ENCODE measurements around the gene COL26A1.
"Not testable (repeated sequence)": the region's sequence is repeated elsewhere in the genome, so short reads cannot be mapped to it uniquely, and the experiment has no call there.

Gene COL26A1

GRCh38 chr7:101560021-101560420 lies 197.3 kb downstream of the COL26A1 start:
- not testable (repeated sequence) for H3K27ac ChIP-seq (ENCODE audit: low read depth, low read length); H3K4me3 ChIP-seq (ENCODE audit: low read depth in 1 of 5, low read length in 5 of 5); H3K9ac ChIP-seq (ENCODE audit: low read length in 5 of 5); H3K9me3 ChIP-seq (ENCODE audit: control insufficient read depth in 5 of 5, low read length in 5 of 5); H3K36me3 ChIP-seq (ENCODE audit: control insufficient read depth in 5 of 5, insufficient read depth in 5 of 5, low read length in 5 of 5)
- Histone ChIP-seq H3K4me1 (ENCODE audit: control insufficient read depth in 5 of 5, insufficient read depth in 5 of 5, low read length in 5 of 5) (peaks cover 0 to 21% (median 0%) of the 10 kb centered on the region in 5 donors), H3K27me3 (ENCODE audit: control insufficient read depth in 5 of 5, insufficient read depth in 4 of 5, low read length in 5 of 5) (peaks cover 7 to 21% (median 17%) of the 10 kb centered on the region in 5 donors)

DNA sequence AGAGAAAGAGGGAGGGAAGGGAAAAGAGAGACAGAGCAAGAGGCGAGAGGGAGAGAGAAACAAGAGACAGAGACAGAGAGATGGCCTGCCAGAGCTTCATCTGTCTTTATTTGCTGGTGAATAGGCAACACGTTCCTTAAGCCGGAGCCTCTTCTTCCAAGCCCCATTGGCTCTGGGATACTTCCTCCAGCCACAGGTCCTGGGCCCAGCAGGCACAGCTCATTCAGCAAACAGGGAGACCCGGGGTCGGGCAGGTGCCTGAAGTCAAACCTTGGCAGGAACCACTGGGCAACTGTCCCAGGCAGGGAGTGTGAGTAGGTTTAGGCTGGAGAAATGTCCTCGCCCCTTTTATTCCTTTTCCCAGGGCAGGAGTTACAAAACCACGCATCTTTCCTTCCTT lies 198.2 kb downstream of the COL26A1 start:
- H3K9me3 ChIP-seq (ENCODE audit: control insufficient read depth in 5 of 5, low read length in 5 of 5): peaks cover 0 to under 1% (median 0%) of the 10 kb centered on the region in 5 donors
- H3K36me3 ChIP-seq (ENCODE audit: control insufficient read depth in 5 of 5, insufficient read depth in 5 of 5, low read length in 5 of 5): no peaks in the 10 kb centered on the region
- H3K4me3 ChIP-seq (ENCODE audit: low read depth in 1 of 5, low read length in 5 of 5): no peak overlapping the region
- peaks cover 7 to 21% (median 19%) of the 10 kb centered on the region in 5 donors for H3K27me3 ChIP-seq (ENCODE audit: control insufficient read depth in 5 of 5, insufficient read depth in 4 of 5, low read length in 5 of 5)
- no peak overlapping the region for H3K9ac ChIP-seq (ENCODE audit: low read length in 5 of 5)
- no peak overlapping the region for H3K27ac ChIP-seq (ENCODE audit: low read depth, low read length)
- H3K4me1 ChIP-seq (ENCODE audit: control insufficient read depth in 5 of 5, insufficient read depth in 5 of 5, low read length in 5 of 5): peaks cover 0 to 21% (median 0%) of the 10 kb centered on the region in 5 donors

- not testable (repeated sequence) for H3K36me3 ChIP-seq (ENCODE audit: control insufficient read depth in 5 of 5, insufficient read depth in 5 of 5, low read length in 5 of 5); H3K4me3 ChIP-seq (ENCODE audit: low read depth in 1 of 5, low read length in 5 of 5); H3K27ac ChIP-seq (ENCODE audit: low read depth, low read length); H3K9me3 ChIP-seq (ENCODE audit: control insufficient read depth in 5 of 5, low read length in 5 of 5); H3K9ac ChIP-seq (ENCODE audit: low read length in 5 of 5)
- peaks cover 0 to 21% (median 0%) of the 10 kb centered on the region in 5 donors for H3K4me1 ChIP-seq (ENCODE audit: control insufficient read depth in 5 of 5, insufficient read depth in 5 of 5, low read length in 5 of 5)
- H3K27me3 ChIP-seq (ENCODE audit: control insufficient read depth in 5 of 5, insufficient read depth in 4 of 5, low read length in 5 of 5): peaks cover 7 to 21% (median 19%) of the 10 kb centered on the region in 5 donors
Measured at GRCh38 chr7:101561293-101561692, 198.6 kb downstream of the COL26A1 start.

- Histone ChIP-seq H3K9me3 (ENCODE audit: control insufficient read depth in 5 of 5, low read length in 5 of 5) (peaks cover 0 to 4% (median 0%) of the 10 kb centered on the region in 5 donors), H3K9ac (ENCODE audit: low read length in 5 of 5) (no peak overlapping the region), H3K27ac (ENCODE audit: low read depth, low read length) (no peak overlapping the region), H3K27me3 (ENCODE audit: control insufficient read depth in 5 of 5, insufficient read depth in 4 of 5, low read length in 5 of 5) (peaks cover 7 to 21% (median 19%) of the 10 kb centered on the region in 5 donors), H3K4me1 (ENCODE audit: control insufficient read depth in 5 of 5, insufficient read depth in 5 of 5, low read length in 5 of 5) (peaks cover 0 to 21% (median 0%) of the 10 kb centered on the region in 5 donors), H3K4me3 (ENCODE audit: low read depth in 1 of 5, low read length in 5 of 5) (no peak overlapping the region), H3K36me3 (ENCODE audit: control insufficient read depth in 5 of 5, insufficient read depth in 5 of 5, low read length in 5 of 5) (no peaks in the 10 kb centered on the region)
Measured at GRCh38 chr7:101562531-101563197, 200.0 kb downstream of the COL26A1 start.

DNA sequence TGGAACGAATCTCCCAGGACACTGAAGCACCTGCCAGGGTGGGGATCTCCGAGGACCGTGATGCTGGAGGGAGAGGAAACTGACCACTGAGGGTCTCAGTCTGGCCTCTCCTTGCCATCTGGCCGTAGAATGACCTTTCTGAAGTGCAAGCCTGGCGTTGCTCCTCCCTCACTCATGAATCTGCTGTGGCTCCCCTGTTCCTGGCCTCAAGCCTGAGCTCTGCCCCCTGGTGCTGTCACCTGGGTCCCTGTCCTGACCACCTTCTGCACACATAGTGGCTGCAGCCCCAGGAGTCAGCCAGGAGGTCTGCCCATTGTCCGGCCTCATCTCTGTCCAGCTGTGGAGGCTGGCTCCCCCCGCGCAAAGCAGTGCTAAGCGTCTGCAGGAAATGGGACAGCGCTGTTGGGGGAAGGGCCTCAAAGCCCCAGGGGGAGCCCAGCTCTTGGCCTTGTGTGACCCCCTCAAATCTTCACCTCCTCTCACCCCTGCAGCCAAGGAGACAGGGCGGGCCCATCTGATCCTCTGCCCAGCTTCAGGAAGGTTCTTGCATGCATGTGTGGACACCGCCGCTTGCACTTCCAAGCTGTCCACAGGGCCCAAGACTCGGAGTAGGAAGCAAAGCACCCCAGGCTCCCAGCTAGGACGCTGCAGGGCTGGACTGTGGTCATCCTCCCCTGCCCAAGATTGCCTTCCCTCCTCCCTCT lies 200.7 kb downstream of the COL26A1 start:
- H3K4me1 ChIP-seq (ENCODE audit: control insufficient read depth in 5 of 5, insufficient read depth in 5 of 5, low read length in 5 of 5): peaks cover 0 to 21% (median 0%) of the 10 kb centered on the region in 5 donors
- H3K27me3 ChIP-seq (ENCODE audit: control insufficient read depth in 5 of 5, insufficient read depth in 4 of 5, low read length in 5 of 5): peaks cover 7 to 21% (median 19%) of the 10 kb centered on the region in 5 donors
- peaks cover 0 to 4% (median 0%) of the 10 kb centered on the region in 5 donors for H3K9me3 ChIP-seq (ENCODE audit: control insufficient read depth in 5 of 5, low read length in 5 of 5)
- no peak overlapping the region for H3K9ac ChIP-seq (ENCODE audit: low read length in 5 of 5)
- no peak overlapping the region for H3K4me3 ChIP-seq (ENCODE audit: low read depth in 1 of 5, low read length in 5 of 5)
- no peaks in the 10 kb centered on the region for H3K36me3 ChIP-seq (ENCODE audit: control insufficient read depth in 5 of 5, insufficient read depth in 5 of 5, low read length in 5 of 5)
- H3K27ac ChIP-seq (ENCODE audit: low read depth, low read length): no peak overlapping the region

- Histone ChIP-seq H3K36me3 (ENCODE audit: control insufficient read depth in 5 of 5, insufficient read depth in 5 of 5, low read length in 5 of 5) (no peaks in the 10 kb centered on the region), H3K27ac (ENCODE audit: low read depth, low read length) (no peak overlapping the region), H3K9ac (ENCODE audit: low read length in 5 of 5) (no peak overlapping the region), H3K27me3 (ENCODE audit: control insufficient read depth in 5 of 5, insufficient read depth in 4 of 5, low read length in 5 of 5) (peaks cover 7 to 21% (median 17%) of the 10 kb centered on the region in 5 donors), H3K4me3 (ENCODE audit: low read depth in 1 of 5, low read length in 5 of 5) (no peak overlapping the region), H3K9me3 (ENCODE audit: control insufficient read depth in 5 of 5, low read length in 5 of 5) (peaks cover 0 to 4% (median 0%) of the 10 kb centered on the region in 5 donors), H3K4me1 (ENCODE audit: control insufficient read depth in 5 of 5, insufficient read depth in 5 of 5, low read length in 5 of 5) (peaks cover 0 to 21% (median 0%) of the 10 kb centered on the region in 5 donors)
Measured at GRCh38 chr7:101563943-101564777, 201.5 kb downstream of the COL26A1 start.

GRCh38 chr7:101564778-101565211 lies 202.1 kb downstream of the COL26A1 start:
- no peaks in the 10 kb centered on the region for H3K36me3 ChIP-seq (ENCODE audit: control insufficient read depth in 5 of 5, insufficient read depth in 5 of 5, low read length in 5 of 5)
- H3K9me3 ChIP-seq (ENCODE audit: control insufficient read depth in 5 of 5, low read length in 5 of 5): peaks cover 0 to 4% (median 0%) of the 10 kb centered on the region in 5 donors
- H3K27ac ChIP-seq (ENCODE audit: low read depth, low read length): no peak overlapping the region
- H3K27me3 ChIP-seq (ENCODE audit: control insufficient read depth in 5 of 5, insufficient read depth in 4 of 5, low read length in 5 of 5): peaks cover 4 to 21% (median 17%) of the 10 kb centered on the region in 5 donors
- H3K9ac ChIP-seq (ENCODE audit: low read length in 5 of 5): no peak overlapping the region
- H3K4me3 ChIP-seq (ENCODE audit: low read depth in 1 of 5, low read length in 5 of 5): no peak overlapping the region
- H3K4me1 ChIP-seq (ENCODE audit: control insufficient read depth in 5 of 5, insufficient read depth in 5 of 5, low read length in 5 of 5): peaks cover 0 to 21% (median 0%) of the 10 kb centered on the region in 5 donors

DNA sequence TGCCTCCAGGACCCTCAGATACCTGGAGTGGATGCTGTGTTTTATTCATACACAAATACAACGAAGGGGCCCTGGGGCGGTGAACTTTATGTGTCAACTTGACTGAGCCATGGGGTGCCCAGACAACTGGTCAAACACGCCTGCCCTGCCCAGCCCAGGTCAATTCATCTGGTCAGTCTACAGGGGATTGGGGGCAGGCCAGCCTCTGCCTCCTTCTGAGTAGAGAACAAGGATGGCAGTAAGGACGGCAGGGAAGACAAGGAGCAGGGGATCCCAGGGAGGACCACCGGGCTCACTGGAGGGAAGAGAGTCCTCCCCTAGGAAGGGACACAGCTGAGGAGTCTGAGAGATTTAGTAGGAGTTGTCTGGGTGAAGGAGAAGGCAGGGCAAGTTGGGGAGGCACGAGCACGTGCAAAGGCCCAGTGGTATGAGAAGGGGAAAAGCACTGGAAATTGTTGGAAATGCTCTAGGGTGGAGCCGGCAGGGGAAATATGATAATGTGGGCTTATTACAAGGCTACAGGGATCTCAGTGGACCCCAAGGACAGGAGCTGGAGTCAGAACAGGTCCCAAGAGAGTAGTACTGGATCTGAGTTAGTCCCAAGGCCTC lies 203.0 kb downstream of the COL26A1 start:
- peaks cover 0 to 21% (median 0%) of the 10 kb centered on the region in 5 donors for H3K4me1 ChIP-seq (ENCODE audit: control insufficient read depth in 5 of 5, insufficient read depth in 5 of 5, low read length in 5 of 5)
- H3K9me3 ChIP-seq (ENCODE audit: control insufficient read depth in 5 of 5, low read length in 5 of 5): peaks cover 0 to 4% (median 0%) of the 10 kb centered on the region in 5 donors
- no peak overlapping the region for H3K27ac ChIP-seq (ENCODE audit: low read depth, low read length)
- H3K27me3 ChIP-seq (ENCODE audit: control insufficient read depth in 5 of 5, insufficient read depth in 4 of 5, low read length in 5 of 5): peaks cover 4 to 21% (median 17%) of the 10 kb centered on the region in 5 donors
- no peak overlapping the region for H3K9ac ChIP-seq (ENCODE audit: low read length in 5 of 5)
- no peak overlapping the region for H3K4me3 ChIP-seq (ENCODE audit: low read depth in 1 of 5, low read length in 5 of 5)
- H3K36me3 ChIP-seq (ENCODE audit: control insufficient read depth in 5 of 5, insufficient read depth in 5 of 5, low read length in 5 of 5): no peaks in the 10 kb centered on the region

DNA sequence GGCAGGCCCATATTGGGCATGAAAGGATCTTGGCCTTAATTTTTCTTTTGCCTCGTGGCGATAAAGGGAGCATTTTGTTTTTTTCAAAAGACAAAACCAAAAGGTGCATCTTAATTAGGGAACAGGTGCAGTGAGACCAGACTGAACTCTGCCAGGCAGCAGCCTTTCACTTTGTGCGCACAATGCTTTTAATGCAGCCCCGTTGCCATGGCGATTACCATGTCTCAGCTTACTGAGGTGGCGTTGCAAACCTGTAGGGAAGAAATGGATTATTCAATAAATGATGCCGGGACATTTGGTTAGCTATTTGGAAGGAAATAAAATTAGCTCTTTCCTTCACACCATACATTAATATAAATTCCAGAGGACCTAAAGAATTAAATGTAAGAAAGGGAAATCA lies 204.6 kb downstream of the COL26A1 start:
- H3K4me1 ChIP-seq (ENCODE audit: control insufficient read depth in 5 of 5, insufficient read depth in 5 of 5, low read length in 5 of 5): peaks cover 0 to 21% (median 0%) of the 10 kb centered on the region in 5 donors
- H3K4me3 ChIP-seq (ENCODE audit: low read depth in 1 of 5, low read length in 5 of 5): no peak overlapping the region
- no peaks in the 10 kb centered on the region for H3K36me3 ChIP-seq (ENCODE audit: control insufficient read depth in 5 of 5, insufficient read depth in 5 of 5, low read length in 5 of 5)
- H3K27me3 ChIP-seq (ENCODE audit: control insufficient read depth in 5 of 5, insufficient read depth in 4 of 5, low read length in 5 of 5): peaks cover 4 to 19% (median 14%) of the 10 kb centered on the region in 5 donors
- H3K9ac ChIP-seq (ENCODE audit: low read length in 5 of 5): no peak overlapping the region
- H3K9me3 ChIP-seq (ENCODE audit: control insufficient read depth in 5 of 5, low read length in 5 of 5): peaks cover 0 to 7% (median 5%) of the 10 kb centered on the region in 5 donors
- H3K27ac ChIP-seq (ENCODE audit: low read depth, low read length): no peak overlapping the region

Measured in subcutaneous abdominal adipose tissue (tissue), 5 donors.